Measurements from ENCODE around the gene COMMD2. TPM values are rescaled to one million over a fixed set of nuclear protein-coding genes. Genes with fewer than 3 reads are reported as not detected.
A peak's percentile ranks its signal among the peaks of the same experiment; 100 is the strongest.

Gene COMMD2
- 22.4 TPM for total RNA-seq

- H3K36me3 ChIP-seq (ENCODE audit: control insufficient read depth in 3 of 3, insufficient read depth in 3 of 3, low read length in 3 of 3) = peaks cover 11 to 23% (median 19%) of the 10 kb centered on the region in 3 donors
- no peaks in the 10 kb centered on the region for H3K9me3 ChIP-seq (ENCODE audit: control insufficient read depth in 3 of 3, low read length in 3 of 3)
- peak within 1 kb of the TSS; percentile 93 to 94 (median 93) for H3K9ac ChIP-seq (ENCODE audit: low read depth in 1 of 3, low read length in 3 of 3)
- H3K4me3 ChIP-seq (ENCODE audit: low read length in 3 of 3) = peak within 1 kb of the TSS; percentile 93 to 95 (median 94)
- no peaks in the 10 kb centered on the region for H3K27me3 ChIP-seq (ENCODE audit: control insufficient read depth in 3 of 3, insufficient read depth in 3 of 3, low read length in 3 of 3)
- H3K27ac ChIP-seq (ENCODE audit: low read depth, low read length) = peak within 1 kb of the TSS; percentile 53
- H3K4me1 ChIP-seq (ENCODE audit: control insufficient read depth in 3 of 3, insufficient read depth in 3 of 3, low read length in 3 of 3) = peaks cover 4 to 12% (median 9%) of the 10 kb centered on the region in 3 donors
These were observed at the start of gene COMMD2 for GRCh38 chr3:149752051-149752787. Gene COMMD2, minus strand, starts transcription at chr3:149752489. Its CDS starts 45 bp downstream, at chr3:149752444.

- no peaks in the 10 kb centered on the region for H3K36me3 ChIP-seq (ENCODE audit: control insufficient read depth in 3 of 3, insufficient read depth in 3 of 3, low read length in 3 of 3)
- H3K27me3 ChIP-seq (ENCODE audit: control insufficient read depth in 3 of 3, insufficient read depth in 3 of 3, low read length in 3 of 3) = no peaks in the 10 kb centered on the region
- no peaks in the 10 kb centered on the region for H3K4me1 ChIP-seq (ENCODE audit: control insufficient read depth in 3 of 3, insufficient read depth in 3 of 3, low read length in 3 of 3)
- H3K4me3 ChIP-seq (ENCODE audit: low read length in 3 of 3) = no peak overlapping the region
- H3K27ac ChIP-seq (ENCODE audit: low read depth, low read length) = no peak overlapping the region
- no peak overlapping the region for H3K9ac ChIP-seq (ENCODE audit: low read depth in 1 of 3, low read length in 3 of 3)
- H3K9me3 ChIP-seq (ENCODE audit: control insufficient read depth in 3 of 3, low read length in 3 of 3) = no peaks in the 10 kb centered on the region
These were observed 49.4 kb upstream of the COMMD2 start for GRCh38 chr3:149801639-149802038.

GRCh38 chr3:149801195-149801594, 48.9 kb upstream of the COMMD2 start:
- Histone ChIP-seq H3K27me3 (ENCODE audit: control insufficient read depth in 3 of 3, insufficient read depth in 3 of 3, low read length in 3 of 3) (no peaks in the 10 kb centered on the region), H3K9ac (ENCODE audit: low read depth in 1 of 3, low read length in 3 of 3) (no peak overlapping the region), H3K4me1 (ENCODE audit: control insufficient read depth in 3 of 3, insufficient read depth in 3 of 3, low read length in 3 of 3) (no peaks in the 10 kb centered on the region), H3K36me3 (ENCODE audit: control insufficient read depth in 3 of 3, insufficient read depth in 3 of 3, low read length in 3 of 3) (no peaks in the 10 kb centered on the region), H3K27ac (ENCODE audit: low read depth, low read length) (no peak overlapping the region), H3K9me3 (ENCODE audit: control insufficient read depth in 3 of 3, low read length in 3 of 3) (no peaks in the 10 kb centered on the region), H3K4me3 (ENCODE audit: low read length in 3 of 3) (no peak overlapping the region)

GRCh38 chr3:149800693-149801092, 48.4 kb upstream of the COMMD2 start:
- Histone ChIP-seq H3K4me1 (ENCODE audit: control insufficient read depth in 3 of 3, insufficient read depth in 3 of 3, low read length in 3 of 3) (no peaks in the 10 kb centered on the region), H3K27ac (ENCODE audit: low read depth, low read length) (no peak overlapping the region), H3K4me3 (ENCODE audit: low read length in 3 of 3) (no peak overlapping the region), H3K27me3 (ENCODE audit: control insufficient read depth in 3 of 3, insufficient read depth in 3 of 3, low read length in 3 of 3) (no peaks in the 10 kb centered on the region), H3K9me3 (ENCODE audit: control insufficient read depth in 3 of 3, low read length in 3 of 3) (no peaks in the 10 kb centered on the region), H3K36me3 (ENCODE audit: control insufficient read depth in 3 of 3, insufficient read depth in 3 of 3, low read length in 3 of 3) (no peaks in the 10 kb centered on the region), H3K9ac (ENCODE audit: low read depth in 1 of 3, low read length in 3 of 3) (no peak overlapping the region)

- no peak overlapping the region for H3K4me3 ChIP-seq (ENCODE audit: low read length in 3 of 3)
- H3K4me1 ChIP-seq (ENCODE audit: control insufficient read depth in 3 of 3, insufficient read depth in 3 of 3, low read length in 3 of 3) = no peaks in the 10 kb centered on the region
- H3K27ac ChIP-seq (ENCODE audit: low read depth, low read length) = no peak overlapping the region
- H3K36me3 ChIP-seq (ENCODE audit: control insufficient read depth in 3 of 3, insufficient read depth in 3 of 3, low read length in 3 of 3) = no peaks in the 10 kb centered on the region
- H3K9me3 ChIP-seq (ENCODE audit: control insufficient read depth in 3 of 3, low read length in 3 of 3) = no peaks in the 10 kb centered on the region
- H3K9ac ChIP-seq (ENCODE audit: low read depth in 1 of 3, low read length in 3 of 3) = no peak overlapping the region
- H3K27me3 ChIP-seq (ENCODE audit: control insufficient read depth in 3 of 3, insufficient read depth in 3 of 3, low read length in 3 of 3) = no peaks in the 10 kb centered on the region
These were observed 43.7 kb upstream of the COMMD2 start for GRCh38 chr3:149796026-149796425.

GRCh38 chr3:149792452-149793270, 40.4 kb upstream of the COMMD2 start, which contains the start of gene ANKUB1:
Gene ANKUB1, minus strand, starts transcription at chr3:149792554. Its CDS starts 188 bp downstream, at chr3:149792366.
- H3K4me3 ChIP-seq (ENCODE audit: low read length in 3 of 3) = no peak within 1 kb of the TSS
- no peaks in the 10 kb centered on the region for H3K27me3 ChIP-seq (ENCODE audit: control insufficient read depth in 3 of 3, insufficient read depth in 3 of 3, low read length in 3 of 3)
- no peaks in the 10 kb centered on the region for H3K9me3 ChIP-seq (ENCODE audit: control insufficient read depth in 3 of 3, low read length in 3 of 3)
- no peaks in the 10 kb centered on the region for H3K36me3 ChIP-seq (ENCODE audit: control insufficient read depth in 3 of 3, insufficient read depth in 3 of 3, low read length in 3 of 3)
- H3K4me1 ChIP-seq (ENCODE audit: control insufficient read depth in 3 of 3, insufficient read depth in 3 of 3, low read length in 3 of 3) = no peaks in the 10 kb centered on the region
- no peak within 1 kb of the TSS for H3K27ac ChIP-seq (ENCODE audit: low read depth, low read length)
- H3K9ac ChIP-seq (ENCODE audit: low read depth in 1 of 3, low read length in 3 of 3) = no peak within 1 kb of the TSS

GRCh38 chr3:149790698-149791097, 38.4 kb upstream of the COMMD2 start:
- Histone ChIP-seq H3K27me3 (ENCODE audit: control insufficient read depth in 3 of 3, insufficient read depth in 3 of 3, low read length in 3 of 3) (no peaks in the 10 kb centered on the region), H3K4me3 (ENCODE audit: low read length in 3 of 3) (no peak overlapping the region), H3K9me3 (ENCODE audit: control insufficient read depth in 3 of 3, low read length in 3 of 3) (no peaks in the 10 kb centered on the region), H3K4me1 (ENCODE audit: control insufficient read depth in 3 of 3, insufficient read depth in 3 of 3, low read length in 3 of 3) (no peaks in the 10 kb centered on the region), H3K36me3 (ENCODE audit: control insufficient read depth in 3 of 3, insufficient read depth in 3 of 3, low read length in 3 of 3) (no peaks in the 10 kb centered on the region), H3K27ac (ENCODE audit: low read depth, low read length) (no peak overlapping the region), H3K9ac (ENCODE audit: low read depth in 1 of 3, low read length in 3 of 3) (no peak overlapping the region)

GRCh38 chr3:149790268-149790667, 38.0 kb upstream of the COMMD2 start:
- Histone ChIP-seq H3K9ac (ENCODE audit: low read depth in 1 of 3, low read length in 3 of 3) (no peak overlapping the region), H3K4me3 (ENCODE audit: low read length in 3 of 3) (no peak overlapping the region), H3K9me3 (ENCODE audit: control insufficient read depth in 3 of 3, low read length in 3 of 3) (no peaks in the 10 kb centered on the region), H3K36me3 (ENCODE audit: control insufficient read depth in 3 of 3, insufficient read depth in 3 of 3, low read length in 3 of 3) (no peaks in the 10 kb centered on the region), H3K4me1 (ENCODE audit: control insufficient read depth in 3 of 3, insufficient read depth in 3 of 3, low read length in 3 of 3) (no peaks in the 10 kb centered on the region), H3K27ac (ENCODE audit: low read depth, low read length) (no peak overlapping the region), H3K27me3 (ENCODE audit: control insufficient read depth in 3 of 3, insufficient read depth in 3 of 3, low read length in 3 of 3) (no peaks in the 10 kb centered on the region)

- Histone ChIP-seq H3K4me3 (ENCODE audit: low read length in 3 of 3) (no peak overlapping the region), H3K27ac (ENCODE audit: low read depth, low read length) (no peak overlapping the region), H3K27me3 (ENCODE audit: control insufficient read depth in 3 of 3, insufficient read depth in 3 of 3, low read length in 3 of 3) (no peaks in the 10 kb centered on the region), H3K9ac (ENCODE audit: low read depth in 1 of 3, low read length in 3 of 3) (no peak overlapping the region), H3K4me1 (ENCODE audit: control insufficient read depth in 3 of 3, insufficient read depth in 3 of 3, low read length in 3 of 3) (no peaks in the 10 kb centered on the region), H3K9me3 (ENCODE audit: control insufficient read depth in 3 of 3, low read length in 3 of 3) (no peaks in the 10 kb centered on the region), H3K36me3 (ENCODE audit: control insufficient read depth in 3 of 3, insufficient read depth in 3 of 3, low read length in 3 of 3) (no peaks in the 10 kb centered on the region)
These were observed 31.9 kb upstream of the COMMD2 start for GRCh38 chr3:149784064-149784704.

- Histone ChIP-seq H3K4me1 (ENCODE audit: control insufficient read depth in 3 of 3, insufficient read depth in 3 of 3, low read length in 3 of 3) (no peaks in the 10 kb centered on the region), H3K36me3 (ENCODE audit: control insufficient read depth in 3 of 3, insufficient read depth in 3 of 3, low read length in 3 of 3) (no peaks in the 10 kb centered on the region), H3K9me3 (ENCODE audit: control insufficient read depth in 3 of 3, low read length in 3 of 3) (no peaks in the 10 kb centered on the region), H3K27ac (ENCODE audit: low read depth, low read length) (no peak overlapping the region), H3K27me3 (ENCODE audit: control insufficient read depth in 3 of 3, insufficient read depth in 3 of 3, low read length in 3 of 3) (no peaks in the 10 kb centered on the region), H3K4me3 (ENCODE audit: low read length in 3 of 3) (no peak overlapping the region), H3K9ac (ENCODE audit: low read depth in 1 of 3, low read length in 3 of 3) (no peak overlapping the region)
These were observed 31.3 kb upstream of the COMMD2 start for GRCh38 chr3:149783576-149783975.

Data from skeletal muscle tissue (tissue), 4 donors.